Cardiac fibroblast (primary cell): Measurements from ENCODE around the gene CLPX.
"Not testable (repeated sequence)": the region's sequence is repeated elsewhere in the genome, so short reads cannot be mapped to it uniquely, and the experiment has no call there.

ENCODE experiments used
- DNase-seq, 2 donors: peaks; one replicate each; pipeline versions ENCODE4 v3.0.0 to v3.0.0-alpha.2; 2010; ENCODE audit warnings: low read depth in 2 of 2
- H3K4me3 ChIP-seq, 2 donors: replicated peaks in 1 of 2; 1 replicate in 1 of 2; 2 replicates in 1 of 2; pipeline ENCODE4 v1.5.1; 2011; ENCODE audit warnings: low read depth in 2 of 2, low read length in 2 of 2, mild to moderate bottlenecking in 2 of 2, moderate library complexity in 1 of 2
- TF ChIP-seq, protein P1 (sequence below): IDR thresholded peaks from one replicate; pipeline ENCODE4 v1.5.1; 2011; ENCODE audit warnings: low read depth, mild to moderate bottlenecking, low read length, inconsistent platforms

CLPX gene

DNA sequence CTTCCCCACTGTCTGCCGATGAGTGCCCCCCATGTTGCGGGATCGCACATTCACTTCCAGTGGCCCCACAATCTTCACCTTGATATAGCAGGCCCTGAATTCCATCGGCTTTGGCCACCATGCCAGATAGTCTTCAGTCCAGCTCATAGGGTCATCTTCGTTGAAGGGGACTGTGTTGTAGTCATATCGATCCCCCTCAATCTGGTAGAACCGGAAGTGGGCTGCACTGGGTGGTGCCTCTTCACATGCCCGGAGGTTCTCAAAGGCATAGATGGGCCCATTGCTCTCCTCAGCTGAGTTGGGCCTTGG, 12.1 kb upstream of the CLPX start:
- no peak for DNase-seq
- TF ChIP-seq, protein P1, sequence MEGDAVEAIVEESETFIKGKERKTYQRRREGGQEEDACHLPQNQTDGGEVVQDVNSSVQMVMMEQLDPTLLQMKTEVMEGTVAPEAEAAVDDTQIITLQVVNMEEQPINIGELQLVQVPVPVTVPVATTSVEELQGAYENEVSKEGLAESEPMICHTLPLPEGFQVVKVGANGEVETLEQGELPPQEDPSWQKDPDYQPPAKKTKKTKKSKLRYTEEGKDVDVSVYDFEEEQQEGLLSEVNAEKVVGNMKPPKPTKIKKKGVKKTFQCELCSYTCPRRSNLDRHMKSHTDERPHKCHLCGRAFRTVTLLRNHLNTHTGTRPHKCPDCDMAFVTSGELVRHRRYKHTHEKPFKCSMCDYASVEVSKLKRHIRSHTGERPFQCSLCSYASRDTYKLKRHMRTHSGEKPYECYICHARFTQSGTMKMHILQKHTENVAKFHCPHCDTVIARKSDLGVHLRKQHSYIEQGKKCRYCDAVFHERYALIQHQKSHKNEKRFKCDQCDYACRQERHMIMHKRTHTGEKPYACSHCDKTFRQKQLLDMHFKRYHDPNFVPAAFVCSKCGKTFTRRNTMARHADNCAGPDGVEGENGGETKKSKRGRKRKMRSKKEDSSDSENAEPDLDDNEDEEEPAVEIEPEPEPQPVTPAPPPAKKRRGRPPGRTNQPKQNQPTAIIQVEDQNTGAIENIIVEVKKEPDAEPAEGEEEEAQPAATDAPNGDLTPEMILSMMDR: no peak
- no peak overlapping the region for H3K4me3 ChIP-seq

DNA sequence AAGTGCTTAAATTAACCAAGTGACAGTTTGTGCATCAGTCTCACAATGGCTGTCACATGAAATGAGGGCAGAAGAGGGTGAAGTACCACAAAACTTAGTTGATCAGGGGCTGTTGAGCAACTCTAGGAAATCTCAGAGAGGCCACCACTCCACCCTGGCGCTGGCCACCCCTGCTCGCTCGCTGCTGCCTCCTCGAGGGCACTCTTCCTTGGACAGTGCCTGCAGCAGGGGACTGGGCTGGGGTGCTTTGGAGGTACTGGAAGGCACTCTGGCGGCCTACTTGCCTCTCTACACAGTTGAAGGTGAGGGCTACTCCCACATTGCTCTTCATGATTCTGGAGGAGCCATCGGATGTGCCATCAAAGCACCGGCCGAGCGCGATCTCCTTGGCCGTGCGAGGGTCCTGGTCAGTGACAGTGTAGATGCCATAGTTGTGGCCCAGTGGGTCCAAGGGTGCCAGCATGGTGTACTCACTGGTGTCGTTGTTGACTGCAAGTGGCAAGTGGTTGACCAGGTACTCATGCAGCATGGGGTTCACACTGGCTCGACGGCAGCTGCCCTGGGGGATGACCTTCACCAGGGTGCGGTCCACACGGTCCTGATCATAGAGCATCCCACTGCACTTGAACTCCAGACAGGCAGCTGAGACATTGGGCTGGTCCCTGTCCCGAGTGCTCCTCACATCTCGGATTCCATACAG, 11.6 kb upstream of the CLPX start:
- TF ChIP-seq, protein P1: no peak

DNA sequence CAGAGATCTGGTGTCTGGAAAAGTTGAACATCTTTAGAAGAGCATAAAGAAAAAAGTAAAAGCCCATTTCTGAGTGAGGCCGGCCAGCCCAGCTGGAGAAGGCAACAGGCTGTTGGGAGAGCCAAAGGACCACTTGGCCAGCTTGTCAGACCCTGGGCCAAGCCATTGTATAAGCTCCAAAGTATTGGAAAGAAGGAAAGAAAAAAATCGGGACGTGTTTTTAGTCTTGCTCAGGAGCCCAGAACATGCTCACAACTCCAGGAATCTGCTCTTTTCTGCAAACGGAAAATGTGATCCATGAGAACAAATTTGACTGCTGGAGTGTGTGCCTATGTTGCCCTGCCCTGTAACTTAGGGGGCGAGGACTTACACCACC, 10.4 kb upstream of the CLPX start:
- H3K4me3 ChIP-seq: no peak overlapping the region
- TF ChIP-seq, protein P1: no peak
- no peak for DNase-seq

More for the DNA sequence above, 11.6 kb upstream of the CLPX start:
- no peak overlapping the region for H3K4me3 ChIP-seq
- no peak for DNase-seq

DNA sequence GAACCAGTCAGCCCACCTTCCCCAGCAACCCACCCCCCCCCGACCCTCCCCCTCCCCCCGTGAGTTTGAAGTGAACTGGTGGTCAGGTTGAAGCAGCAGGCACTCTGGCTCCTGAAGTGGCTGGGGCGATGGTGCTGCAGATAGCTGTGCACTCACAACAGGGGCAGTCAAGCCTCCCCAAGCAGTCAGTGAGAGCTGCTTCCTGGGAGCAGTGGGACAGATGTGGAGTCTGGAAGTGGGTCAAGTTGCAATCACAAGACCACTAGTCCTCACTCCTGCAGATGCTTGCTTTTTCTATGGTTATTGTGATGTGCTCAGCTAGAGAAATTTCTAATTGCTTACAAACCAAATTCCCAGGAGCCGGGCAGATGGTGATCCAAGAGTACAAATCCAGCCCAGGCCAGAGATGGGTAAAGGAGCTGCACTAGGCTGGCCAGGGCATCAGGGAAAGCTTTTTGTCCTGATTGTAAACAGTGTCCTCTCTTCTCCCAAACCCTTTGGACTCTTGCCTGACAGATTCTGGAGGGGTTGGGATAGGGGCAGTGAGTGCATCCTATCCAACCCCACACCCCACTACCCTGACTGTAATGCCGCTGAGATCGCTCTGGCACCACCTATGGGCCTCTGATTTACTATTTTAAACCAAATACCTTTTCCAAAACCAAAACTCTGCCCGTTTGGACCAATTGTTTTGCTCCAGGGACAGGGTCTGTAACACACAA, 9.8 kb upstream of the CLPX start:
- TF ChIP-seq, protein P1: no peak
- DNase-seq: no peak
- no peak overlapping the region for H3K4me3 ChIP-seq

DNA sequence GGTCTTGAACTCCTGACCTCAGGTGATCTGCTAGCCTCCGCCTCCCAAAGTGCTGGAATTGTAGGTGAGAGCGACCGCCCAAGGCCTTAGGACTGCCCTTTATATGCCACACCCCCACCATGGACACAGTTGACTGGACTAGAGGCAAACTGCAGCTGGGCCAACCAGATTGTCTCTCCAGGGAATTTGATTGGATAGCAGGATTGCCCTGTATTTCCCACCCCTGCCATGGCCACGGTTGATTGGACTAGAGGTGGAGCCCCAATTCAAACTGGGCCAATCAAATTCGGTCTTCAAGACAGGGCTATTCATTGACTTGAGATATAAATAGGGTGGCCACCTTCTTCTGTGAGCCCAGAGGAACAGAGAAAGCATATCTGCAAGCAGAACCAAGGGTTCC, 6.9 kb upstream of the CLPX start:
- TF ChIP-seq, protein P1: no peak
- H3K4me3 ChIP-seq: no peak overlapping the region
- peak; percentile 18 to 52 for DNase-seq

DNA sequence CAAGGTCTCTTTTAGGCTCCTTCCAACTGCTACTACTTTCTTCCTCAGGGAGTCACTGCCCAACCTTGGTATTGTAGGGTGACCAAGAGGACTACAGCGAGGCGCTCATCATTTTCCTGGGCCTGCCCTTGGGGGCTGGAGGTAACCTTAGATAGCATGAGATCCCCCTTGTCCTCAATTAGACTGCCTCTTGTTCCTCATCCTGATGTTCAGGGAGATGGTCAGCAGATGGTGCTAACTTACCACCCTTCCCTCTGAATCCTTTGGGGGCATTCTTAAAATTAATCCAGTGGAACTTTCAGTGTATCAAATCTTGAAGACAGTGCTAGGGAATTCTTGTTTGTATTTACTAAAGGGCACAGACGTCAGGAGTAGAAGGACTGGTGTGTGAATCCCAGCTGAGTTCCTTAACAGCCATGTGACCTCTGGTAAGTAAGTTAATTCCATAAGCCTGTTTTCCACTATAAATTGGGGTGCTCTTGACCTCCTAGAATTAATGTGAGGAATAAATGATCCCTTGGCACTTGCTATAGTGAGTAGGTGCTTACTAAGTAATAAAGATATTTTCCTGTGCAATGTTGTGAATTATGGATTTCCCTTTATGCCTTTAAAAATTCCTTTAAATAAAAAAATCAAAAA, 4.1 kb upstream of the CLPX start:
- peak; percentile 75 to 78 for DNase-seq
- H3K4me3 ChIP-seq: no peak overlapping the region
- TF ChIP-seq, protein P1: peak; percentile 77

DNA sequence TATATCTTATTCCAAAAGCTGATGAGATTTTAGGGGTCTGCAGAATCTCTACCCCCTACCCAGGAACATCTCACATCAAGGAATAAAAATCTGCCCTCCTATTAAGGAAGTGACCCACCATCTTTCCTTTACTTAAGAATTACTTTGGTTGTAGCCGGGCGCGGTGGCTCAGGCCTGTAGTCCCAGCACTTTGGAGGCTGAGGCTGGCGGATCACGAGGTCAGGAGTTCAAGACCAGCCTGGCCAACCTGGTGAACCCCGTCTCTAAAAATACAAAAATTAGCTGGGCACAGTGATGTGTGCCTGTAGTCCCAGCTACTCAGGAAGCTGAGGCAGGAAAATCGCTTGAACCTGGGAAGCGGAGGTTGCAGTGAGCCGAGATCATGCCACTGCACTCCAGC, 3.3 kb upstream of the CLPX start:
- H3K4me3 ChIP-seq, DNase-seq: not testable (repeated sequence)
